Smooth muscle cell (in vitro differentiated cells): Measurements from ENCODE around the gene LTA4H. TPM values are rescaled to one million over a fixed set of nuclear protein-coding genes. Genes with fewer than 3 reads are reported as not detected.

Experiments used
- DNase-seq: peaks from one replicate; lab custom pipeline; 2025; ENCODE audit not compliant: unreplicated experiment; lab: John Stamatoyannopoulos, UW
- H2AFZ ChIP-seq: fragments of 200-600 bp; sonication (generic); 2 replicates; pipeline ENCODE4 v1.6.0; 2016; ENCODE audit warnings: antibody characterized with exemption, low read depth, mild to moderate bottlenecking
- H3F3A ChIP-seq: fragments of 200-600 bp; sonication (generic); 2 replicates; pipeline ENCODE4 v1.6.0; 2017; ENCODE audit warnings: antibody characterized with exemption, low read depth
- H3K27ac ChIP-seq: fragments of 200-600 bp; sonication (generic); 2 replicates; pipeline ENCODE4 v1.5.1; 2016; ENCODE audit warnings: low read depth, mild to moderate bottlenecking
- H3K27me3 ChIP-seq: fragments of 200-600 bp; sonication (generic); 2 replicates; pipeline ENCODE4 v1.6.1; 2016; ENCODE audit warnings: low read depth, mild to moderate bottlenecking
- H3K36me3 ChIP-seq: fragments of 200-600 bp; sonication (generic); 2 replicates; pipeline ENCODE4 v1.5.1; 2016; ENCODE audit warnings: low read depth
- H3K4me1 ChIP-seq: fragments of 200-600 bp; sonication (generic); 2 replicates; pipeline ENCODE4 v1.5.1; 2016; ENCODE audit warnings: low read depth
- H3K4me2 ChIP-seq: fragments of 200-600 bp; sonication (generic); 2 replicates; pipeline ENCODE4 v1.6.0; 2016; ENCODE audit warnings: mild to moderate bottlenecking
- H3K4me3 ChIP-seq: fragments of 200-600 bp; sonication (generic); 2 replicates; pipeline ENCODE4 v1.5.1; 2016; ENCODE audit warnings: mild to moderate bottlenecking
- H3K79me2 ChIP-seq: fragments of 200-600 bp; sonication (generic); 2 replicates; pipeline ENCODE4 v1.6.0; 2016; ENCODE audit warnings: low read depth, mild to moderate bottlenecking
- H3K9ac ChIP-seq: fragments of 200-600 bp; sonication (generic); 2 replicates; pipeline ENCODE4 v1.6.0; 2016; ENCODE audit warnings: low read depth
- H3K9me3 ChIP-seq: fragments of 200-600 bp; sonication (generic); replicated peaks from 2 replicates; pipeline ENCODE4 v1.5.1; 2016; ENCODE audit warnings: low read depth
- H4K20me1 ChIP-seq: fragments of 200-600 bp; sonication (generic); 2 replicates; pipeline ENCODE4 v1.6.0; 2016; ENCODE audit warnings: low read depth
- WGBS: methylation state at CpG from one replicate; pipeline ENCODE4 v1.1.7; 2016; ENCODE audit warnings: low lambda C conversion rate; 5-methylcytosine and 5-hydroxymethylcytosine counted together
- polyA plus RNA-seq: library from polyadenylated mRNA; unstranded; fragments of >200 nt; fragmentation: Nextera tagmentation; extraction: Ambion mirVana; gene quantifications from 2 replicates; pipeline ENCODE4 v1.2.1, GENCODE V29; 2016
- total RNA-seq: library from RNA; depleted of rRNA; stranded (reverse); fragments of >200 nt; gene quantifications from 2 replicates; pipeline ENCODE4 v1.2.3, GENCODE V29; 2014
- TF ChIP-seq, protein P1 (sequence below): fragments of 200-600 bp; sonication (generic); IDR thresholded peaks from 2 replicates; pipeline ENCODE4 v1.5.1; 2017; ENCODE audit warnings: borderline replicate concordance, mild to moderate bottlenecking, antibody characterized with exemption; ENCODE audit not compliant: insufficient read depth, poor library complexity, severe bottlenecking

LTA4H gene
- total and polyA plus RNA-seq, 2 experiments from 2014 or later, result 33.9 to 74.4 TPM

DNA sequence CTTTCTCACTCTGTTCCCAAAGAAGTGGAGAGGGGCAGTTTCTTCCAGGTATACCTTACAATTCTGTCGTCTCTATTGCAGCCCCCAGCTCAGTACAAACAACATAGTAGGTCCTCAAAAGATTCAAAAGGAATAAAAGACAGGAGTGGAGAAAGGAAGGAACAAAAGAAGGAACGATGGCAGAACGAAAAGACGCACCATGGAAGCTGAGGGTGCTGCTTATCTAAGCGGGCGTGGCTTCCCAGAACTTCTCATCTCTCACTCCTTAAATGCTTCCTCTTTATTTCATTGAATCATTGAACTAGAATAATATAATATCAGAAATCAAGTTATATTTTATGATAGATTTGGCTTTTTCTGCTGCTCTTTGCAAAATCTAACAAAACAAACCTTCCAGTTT lies 13.7 kb upstream of the LTA4H start:
- no peaks in the 10 kb centered on the region for H3K27me3 ChIP-seq
- TF ChIP-seq, protein P1, sequence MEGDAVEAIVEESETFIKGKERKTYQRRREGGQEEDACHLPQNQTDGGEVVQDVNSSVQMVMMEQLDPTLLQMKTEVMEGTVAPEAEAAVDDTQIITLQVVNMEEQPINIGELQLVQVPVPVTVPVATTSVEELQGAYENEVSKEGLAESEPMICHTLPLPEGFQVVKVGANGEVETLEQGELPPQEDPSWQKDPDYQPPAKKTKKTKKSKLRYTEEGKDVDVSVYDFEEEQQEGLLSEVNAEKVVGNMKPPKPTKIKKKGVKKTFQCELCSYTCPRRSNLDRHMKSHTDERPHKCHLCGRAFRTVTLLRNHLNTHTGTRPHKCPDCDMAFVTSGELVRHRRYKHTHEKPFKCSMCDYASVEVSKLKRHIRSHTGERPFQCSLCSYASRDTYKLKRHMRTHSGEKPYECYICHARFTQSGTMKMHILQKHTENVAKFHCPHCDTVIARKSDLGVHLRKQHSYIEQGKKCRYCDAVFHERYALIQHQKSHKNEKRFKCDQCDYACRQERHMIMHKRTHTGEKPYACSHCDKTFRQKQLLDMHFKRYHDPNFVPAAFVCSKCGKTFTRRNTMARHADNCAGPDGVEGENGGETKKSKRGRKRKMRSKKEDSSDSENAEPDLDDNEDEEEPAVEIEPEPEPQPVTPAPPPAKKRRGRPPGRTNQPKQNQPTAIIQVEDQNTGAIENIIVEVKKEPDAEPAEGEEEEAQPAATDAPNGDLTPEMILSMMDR, result no peak
- no peak overlapping the region for H2AFZ ChIP-seq
- no peaks in the 10 kb centered on the region for H3K4me1 ChIP-seq
- H4K20me1 ChIP-seq, result no peaks in the 10 kb centered on the region
- no peak overlapping the region for H3K9ac ChIP-seq
- H3K4me3 ChIP-seq, result no peak overlapping the region
- H3K79me2 ChIP-seq, result no peaks in the 10 kb centered on the region
- no peak for DNase-seq
- H3F3A ChIP-seq, result no peaks in the 10 kb centered on the region
- no peaks in the 10 kb centered on the region for H3K36me3 ChIP-seq
- H3K9me3 ChIP-seq, result no peaks in the 10 kb centered on the region
- no peak overlapping the region for H3K4me2 ChIP-seq
- 89% methylated on average over 6 of the region's 6 CpGs for WGBS
- H3K27ac ChIP-seq, result no peak overlapping the region

DNA sequence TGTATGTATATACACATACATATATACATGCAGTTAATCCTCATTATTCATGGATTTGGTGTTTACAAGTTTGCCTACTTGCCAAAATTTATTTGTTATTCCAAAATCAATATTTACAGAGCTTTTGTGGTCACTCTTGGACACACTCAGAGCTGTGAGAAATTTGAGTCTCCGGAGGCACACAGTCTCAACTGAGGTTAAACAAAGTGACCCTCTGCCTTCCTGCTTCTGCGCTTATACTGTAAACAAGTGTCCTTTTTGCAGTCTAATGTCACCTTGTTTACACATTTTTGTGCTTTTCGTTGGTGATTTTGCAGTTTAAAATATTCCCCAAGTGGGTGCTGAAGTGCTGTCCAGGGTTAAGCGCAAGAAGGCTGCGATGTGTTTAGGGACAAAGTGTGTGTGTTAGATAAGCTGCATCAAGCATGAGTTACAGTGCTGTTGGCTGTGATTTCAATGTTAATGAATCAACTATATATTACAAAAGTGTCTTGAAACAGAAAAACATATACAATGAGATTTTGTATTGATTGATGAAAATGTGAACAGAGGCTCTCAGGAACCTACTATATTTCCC lies 13.1 kb upstream of the LTA4H start:
- no peaks in the 10 kb centered on the region for H3K79me2 ChIP-seq
- no peak overlapping the region for H3K4me2 ChIP-seq
- no peak overlapping the region for H2AFZ ChIP-seq

GRCh38 chr12:96047229-96048211 lies 12.1 kb upstream of the LTA4H start:
- no peaks in the 10 kb centered on the region for H3K4me1 ChIP-seq
- no peaks in the 10 kb centered on the region for H3K9me3 ChIP-seq
- H3K4me2 ChIP-seq, result no peak overlapping the region
- H2AFZ ChIP-seq, result no peak overlapping the region
- H3K4me3 ChIP-seq, result no peak overlapping the region
- H4K20me1 ChIP-seq, result no peaks in the 10 kb centered on the region
- H3K79me2 ChIP-seq, result no peaks in the 10 kb centered on the region
- H3K27ac ChIP-seq, result no peak overlapping the region
- H3K36me3 ChIP-seq, result no peaks in the 10 kb centered on the region
- H3K9ac ChIP-seq, result no peak overlapping the region
- WGBS, result 84% methylated on average over 7 of the region's 7 CpGs
- no peaks in the 10 kb centered on the region for H3F3A ChIP-seq
- H3K27me3 ChIP-seq, result no peaks in the 10 kb centered on the region
- DNase-seq, result no peak
- TF ChIP-seq, protein P1, result no peak

More for the DNA sequence above, 13.1 kb upstream of the LTA4H start:
- no peak for DNase-seq
- no peak overlapping the region for H3K4me3 ChIP-seq
- H3K36me3 ChIP-seq, result no peaks in the 10 kb centered on the region
- no peaks in the 10 kb centered on the region for H3K4me1 ChIP-seq
- no peaks in the 10 kb centered on the region for H3F3A ChIP-seq
- no peaks in the 10 kb centered on the region for H3K27me3 ChIP-seq
- no peaks in the 10 kb centered on the region for H3K9me3 ChIP-seq
- 80% methylated on average over 5 of the region's 5 CpGs for WGBS
- TF ChIP-seq, protein P1, result no peak
- H3K9ac ChIP-seq, result no peak overlapping the region
- no peak overlapping the region for H3K27ac ChIP-seq
- no peaks in the 10 kb centered on the region for H4K20me1 ChIP-seq
